ENCODE data around the gene DZIP1L. TPM values are rescaled to one million over a fixed set of nuclear protein-coding genes. Genes with fewer than 3 reads are reported as not detected.

DZIP1L gene
- total and polyA plus RNA-seq, 9 of the 15 experiments (the other 6 are each of a cell fraction or from before 2014, with no cell fraction given), result 0.03 to 1.5 (median 0.48) TPM; not detected in 1

DNA sequence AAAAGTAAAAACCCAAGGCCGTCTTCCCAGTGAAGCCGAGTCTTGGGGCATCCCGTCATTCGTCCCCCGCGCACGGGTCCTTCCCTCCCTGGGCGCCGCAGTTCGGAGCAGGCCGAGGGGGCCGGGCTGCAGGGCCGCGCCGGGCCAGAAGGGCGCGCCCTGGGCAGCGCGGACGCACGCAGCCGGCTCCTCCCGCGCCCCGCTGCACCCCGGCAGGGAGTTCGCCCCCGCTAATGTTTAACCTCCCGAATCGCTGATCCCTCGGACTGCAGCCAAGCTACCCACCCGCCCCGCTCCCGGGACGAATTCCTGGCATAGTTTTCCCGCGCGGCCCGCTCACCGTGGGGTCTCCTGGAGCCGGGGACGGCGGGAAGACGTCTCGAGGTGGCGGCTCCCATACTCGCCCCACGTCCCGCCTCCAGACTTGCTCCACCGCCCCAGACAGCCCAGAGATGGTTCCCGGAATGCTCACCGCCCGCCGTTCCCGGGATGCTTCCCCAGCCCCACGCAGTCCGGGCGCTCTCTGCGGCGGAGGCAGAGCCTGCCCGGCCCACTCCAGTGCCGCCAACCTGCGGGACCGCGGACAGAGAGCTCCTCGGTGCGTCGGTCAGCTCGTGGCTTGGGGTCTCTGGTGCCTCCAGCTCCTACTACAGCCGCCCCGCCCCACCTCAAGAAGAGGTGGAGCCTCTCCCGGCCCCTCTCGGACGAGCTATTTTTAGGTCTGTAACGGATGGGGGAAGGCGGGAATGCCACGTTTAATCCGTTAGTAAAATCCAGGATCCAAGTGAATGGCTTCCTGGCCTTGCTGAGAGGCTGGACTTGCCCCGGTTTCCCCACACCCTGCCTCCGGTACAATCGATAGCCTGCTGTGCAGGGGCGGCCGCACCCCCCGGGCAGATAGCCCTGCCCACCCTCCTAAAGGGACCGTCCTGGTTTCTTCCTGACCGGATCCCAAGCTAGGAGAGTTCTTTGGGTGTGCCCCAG is at the start of gene DZIP1L (continued):
- no peak for TF ChIP-seq SP2 (IDR thresholded peaks at IDR 0.05; ENCODE audit: extremely low read depth, low read depth, low read length, poor library complexity, severe bottlenecking)
- TF ChIP-seq ZNF449 (CRISPR knock-in tag; IDR thresholded peaks at IDR 0.05), result no peak
- no peak for TF ChIP-seq ZNF133 (CRISPR knock-in tag; IDR thresholded peaks at IDR 0.05)
- TF ChIP-seq, protein P1, sequence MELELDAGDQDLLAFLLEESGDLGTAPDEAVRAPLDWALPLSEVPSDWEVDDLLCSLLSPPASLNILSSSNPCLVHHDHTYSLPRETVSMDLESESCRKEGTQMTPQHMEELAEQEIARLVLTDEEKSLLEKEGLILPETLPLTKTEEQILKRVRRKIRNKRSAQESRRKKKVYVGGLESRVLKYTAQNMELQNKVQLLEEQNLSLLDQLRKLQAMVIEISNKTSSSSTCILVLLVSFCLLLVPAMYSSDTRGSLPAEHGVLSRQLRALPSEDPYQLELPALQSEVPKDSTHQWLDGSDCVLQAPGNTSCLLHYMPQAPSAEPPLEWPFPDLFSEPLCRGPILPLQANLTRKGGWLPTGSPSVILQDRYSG (tag; conservative IDR thresholded peaks at IDR 0.05; ENCODE audit: low read depth), result no peak
- TF ChIP-seq TAF9B (IDR thresholded peaks at IDR 0.05; ENCODE audit: partially characterized antibody), result no peak
- no peak for TF ChIP-seq KAT2B (IDR thresholded peaks at IDR 0.05; ENCODE audit: low read depth, low read length)
- no peak for TF ChIP-seq ZNF174 (CRISPR knock-in tag; IDR thresholded peaks at IDR 0.05)
- no peak for TF ChIP-seq NFIC (IDR thresholded peaks at IDR 0.05)
- no peak for TF ChIP-seq ESRRA (IDR thresholded peaks at IDR 0.05; ENCODE audit: borderline replicate concordance, low read depth)
- TF ChIP-seq NUFIP1 (IDR thresholded peaks at IDR 0.05; ENCODE audit: partially characterized antibody), result no peak
- TF ChIP-seq ZNF24 (IDR thresholded peaks at IDR 0.05), result no peak
- no peak for TF ChIP-seq ZFP1 (CRISPR knock-in tag; IDR thresholded peaks at IDR 0.05)
- no peak for TF ChIP-seq MGA (IDR thresholded peaks at IDR 0.05)

All from K562 (cell line).